KOPT-K1 (cell line): ENCODE results near the gene ARID5B.

ENCODE experiments used
- H3K27ac ChIP-seq: fragments of 200-600 bp; sonication (generic); 2 replicates; pipeline ENCODE4 v1.5.1; 2016; ENCODE audit warnings: antibody characterized with exemption, mild to moderate bottlenecking, low read depth, low read length; ENCODE audit not compliant: poor library complexity, severe bottlenecking
- H3K36me3 ChIP-seq: fragments of 200-600 bp; sonication (generic); 2 replicates; pipeline ENCODE4 v1.5.1; 2017; ENCODE audit warnings: antibody characterized with exemption, mild to moderate bottlenecking, low read length, moderate library complexity; ENCODE audit not compliant: insufficient read depth
- H3K9me3 ChIP-seq: fragments of 200-600 bp; sonication (generic); 2 replicates; pipeline ENCODE4 v1.5.1; 2017; ENCODE audit warnings: antibody characterized with exemption, low read length, mild to moderate bottlenecking; ENCODE audit not compliant: insufficient read depth, poor library complexity, severe bottlenecking

ARID5B gene

GRCh38 chr10:61907587-61907986 is 6.1 kb downstream of the ARID5B start:
- H3K27ac ChIP-seq: no peak overlapping the region
- H3K9me3 ChIP-seq: no peaks in the 10 kb centered on the region
- H3K36me3 ChIP-seq: peaks cover 30% of the 10 kb centered on the region

- H3K27ac ChIP-seq: no peak overlapping the region
- no peaks in the 10 kb centered on the region for H3K9me3 ChIP-seq
- peaks cover 57% of the 10 kb centered on the region for H3K36me3 ChIP-seq
Measured at GRCh38 chr10:61910226-61910805, 8.8 kb downstream of the ARID5B start.

GRCh38 chr10:61910894-61911293 is 9.4 kb downstream of the ARID5B start:
- H3K36me3 ChIP-seq: peaks cover 63% of the 10 kb centered on the region
- no peak overlapping the region for H3K27ac ChIP-seq
- H3K9me3 ChIP-seq: no peaks in the 10 kb centered on the region

- H3K36me3 ChIP-seq: peaks cover 67% of the 10 kb centered on the region
- H3K9me3 ChIP-seq: no peaks in the 10 kb centered on the region
Measured at GRCh38 chr10:61911425-61911824, 9.9 kb downstream of the ARID5B start.

GRCh38 chr10:61912981-61913380 is 11.5 kb downstream of the ARID5B start:
- Histone ChIP-seq H3K27ac (no peak overlapping the region), H3K9me3 (peaks cover 4% of the 10 kb centered on the region), H3K36me3 (peaks cover 75% of the 10 kb centered on the region)

More at GRCh38 chr10:61911425-61911824, 9.9 kb downstream of the ARID5B start:
- no peak overlapping the region for H3K27ac ChIP-seq

GRCh38 chr10:61918140-61918539 is 16.6 kb downstream of the ARID5B start:
- H3K27ac ChIP-seq: no peak overlapping the region
- peaks cover 62% of the 10 kb centered on the region for H3K36me3 ChIP-seq
- H3K9me3 ChIP-seq: peaks cover 8% of the 10 kb centered on the region

- H3K27ac ChIP-seq: no peak overlapping the region
- peaks cover 62% of the 10 kb centered on the region for H3K36me3 ChIP-seq
- peaks cover 8% of the 10 kb centered on the region for H3K9me3 ChIP-seq
Measured at GRCh38 chr10:61918989-61919388, 17.5 kb downstream of the ARID5B start.

GRCh38 chr10:61919646-61920215 is 18.2 kb downstream of the ARID5B start:
- H3K36me3 ChIP-seq: peaks cover 62% of the 10 kb centered on the region
- peaks cover 8% of the 10 kb centered on the region for H3K9me3 ChIP-seq
- no peak overlapping the region for H3K27ac ChIP-seq

GRCh38 chr10:61921143-61921542 is 19.6 kb downstream of the ARID5B start:
- Histone ChIP-seq H3K36me3 (peaks cover 61% of the 10 kb centered on the region), H3K9me3 (peaks cover 8% of the 10 kb centered on the region), H3K27ac (no peak overlapping the region)

- Histone ChIP-seq H3K9me3 (peaks cover under 1% of the 10 kb centered on the region), H3K27ac (no peak overlapping the region), H3K36me3 (peaks cover 61% of the 10 kb centered on the region)
Measured at GRCh38 chr10:61923210-61923949, 21.9 kb downstream of the ARID5B start.

- Histone ChIP-seq H3K27ac (no peak overlapping the region), H3K9me3 (no peaks in the 10 kb centered on the region), H3K36me3 (peaks cover 63% of the 10 kb centered on the region)
Measured at GRCh38 chr10:61923950-61924274, 22.4 kb downstream of the ARID5B start.

- no peak overlapping the region for H3K27ac ChIP-seq
- no peaks in the 10 kb centered on the region for H3K9me3 ChIP-seq
- peaks cover 61% of the 10 kb centered on the region for H3K36me3 ChIP-seq
Measured at GRCh38 chr10:61929555-61929954, 28.1 kb downstream of the ARID5B start.

- H3K36me3 ChIP-seq: peaks cover 45% of the 10 kb centered on the region
- no peaks in the 10 kb centered on the region for H3K9me3 ChIP-seq
- no peak overlapping the region for H3K27ac ChIP-seq
Measured at GRCh38 chr10:61931620-61932332, 30.3 kb downstream of the ARID5B start.

- Histone ChIP-seq H3K36me3 (peaks cover 25% of the 10 kb centered on the region), H3K27ac (peak overlapping the region; percentile 46), H3K9me3 (no peaks in the 10 kb centered on the region)
Measured at GRCh38 chr10:61933859-61934555, 32.5 kb downstream of the ARID5B start.

GRCh38 chr10:61935077-61935476 is 33.6 kb downstream of the ARID5B start:
- Histone ChIP-seq H3K27ac (no peak overlapping the region), H3K9me3 (no peaks in the 10 kb centered on the region), H3K36me3 (peaks cover 18% of the 10 kb centered on the region)
